Measurements from ENCODE around the gene DIP2C.

GRCh38 chr10:517241-517830, 172.1 kb downstream of the DIP2C start:
- TF ChIP-seq CTCF (IDR thresholded peaks at IDR 0.05) (no peak), POLR2A (IDR thresholded peaks at IDR 0.05) (no peak)

All from stomach (tissue), 4 donors.